Peyer's patch (tissue), 4 donors: ENCODE results near the gene SUPT5H.

Experiments
- CTCF ChIP-seq, 6 experiments: fragments of 450-650 bp in 4 of 6; fragments of 200-600 bp in 2 of 6; sonication (generic) in 1 of 6; IDR thresholded peaks; one replicate each; pipeline ENCODE4 v1.5.1; 2017 to 2019; ENCODE audit warnings: antibody characterized with exemption in 6 of 6, mild to moderate bottlenecking in 3 of 6, moderate library complexity in 1 of 6
- POLR2A ChIP-seq, 2 donors: fragments of 450-650 bp; IDR thresholded peaks; one replicate each; pipeline ENCODE4 v1.5.1; 2017; ENCODE audit warnings: antibody characterized with exemption in 2 of 2, mild to moderate bottlenecking in 2 of 2, moderate library complexity in 2 of 2

- TF ChIP-seq CTCF (IDR thresholded peaks at IDR 0.05) (no peak), POLR2A (IDR thresholded peaks at IDR 0.05) (no peak)
Measured at GRCh38 chr19:39401070-39401548, 44.3 kb upstream of the SUPT5H start.
